Kidney (tissue), 14 donors: ENCODE data around the gene EYA4. TPM values are rescaled to one million over a fixed set of nuclear protein-coding genes. Genes with fewer than 3 reads are reported as not detected.

Source experiments
- DNase-seq, 5 donors: peaks; one replicate each; pipeline ENCODE4 v3.0.0-alpha.2; 2013 to 2020
- FAIRE-seq: peaks from 2 replicates; lab custom pipeline; 2012; peaks lifted over from hg19 to GRCh38; lab: Jason Lieb, UNC
- H3K27ac ChIP-seq, 2 donors: one replicate each; pipeline ENCODE4 v1.7.0; 2013; ENCODE audit warnings: low read depth in 2 of 2, low read length in 2 of 2, inconsistent platforms in 1 of 2
- H3K27me3 ChIP-seq: one replicate; pipeline ENCODE4 v1.7.1; 2013; ENCODE audit warnings: low read length, inconsistent platforms; ENCODE audit not compliant: control insufficient read depth, insufficient read depth
- H3K36me3 ChIP-seq, 3 donors: one replicate each; pipeline versions ENCODE4 v1.7.0 to v1.7.1; 2013; ENCODE audit warnings: low read length in 3 of 3, control low read depth in 1 of 3, inconsistent platforms in 1 of 3; ENCODE audit not compliant: insufficient read depth in 3 of 3, control insufficient read depth in 2 of 3
- H3K4me1 ChIP-seq, 3 donors: one replicate each; pipeline versions ENCODE4 v1.7.0 to v1.7.1; 2013; ENCODE audit warnings: low read length in 3 of 3, inconsistent platforms in 1 of 3, low read depth in 1 of 3; ENCODE audit not compliant: control insufficient read depth in 2 of 3, insufficient read depth in 2 of 3
- H3K4me3 ChIP-seq, 3 donors: one replicate each; pipeline versions ENCODE4 v1.7.0 to v1.8.1; 2013; ENCODE audit warnings: low read length in 3 of 3, control low read depth in 1 of 3, inconsistent platforms in 1 of 3
- H3K9ac ChIP-seq, 3 donors: one replicate each; pipeline versions ENCODE4 v1.7.0 to v1.7.1; 2013; ENCODE audit warnings: low read length in 3 of 3, control low read depth in 1 of 3, inconsistent platforms in 1 of 3
- H3K9me3 ChIP-seq, 3 donors: one replicate each; pipeline versions ENCODE4 v1.7.0 to v1.7.1; 2013; ENCODE audit warnings: low read length in 3 of 3, control low read depth in 1 of 3, inconsistent platforms in 1 of 3; ENCODE audit not compliant: control insufficient read depth in 2 of 3, insufficient read depth in 1 of 3
- CTCF ChIP-seq: IDR thresholded peaks from 3 replicates; pipeline ENCODE4 v1.5.1; 2012; ENCODE audit warnings: mild to moderate bottlenecking, moderate library complexity, borderline replicate concordance; ENCODE audit not compliant: insufficient read depth; ENCODE audit errors: extremely low read depth
- intact Hi-C: fragments of 100-400 bp; cut with DNase I; formaldehyde crosslinking; loops from one replicate; pipeline ENCODE4 v1.11.1; 2022
- polyA plus RNA-seq: library from polyadenylated mRNA; stranded (reverse); fragments of 350-450 nt; fragmentation: Illumina TruSeq; extraction: RNeasy Lipid Tissue Mini Kit (QIAGEN cat#74804); gene quantifications from one replicate; pipeline ENCODE4 v1.2.3, GENCODE V29; 2014; ENCODE audit warnings: low read depth, low replicate concordance; ENCODE audit not compliant: insufficient read depth
- total RNA-seq: library from RNA; stranded (reverse); fragmentation: NEBNext Ultra II Directional; extraction: Animal tissue kit (Norgen Biotek cat#: 25700); gene quantifications from one replicate; pipeline ENCODE4 v1.2.1, GENCODE V29; 2021
- donor health status: control.
- donor health status: control.
- donor health status: control.
- donor health status: control.
- donor health status: control.
- donor health status: DM: yes; HTN: yes; CAD: no.
- donor health status: Normal renal cell carcinoma (clear cell type).

Gene EYA4
- total and polyA plus RNA-seq, 2 donors from 2014 or later, result 0.99 to 5.0 TPM

- Histone ChIP-seq H3K4me1 (no peaks in the 10 kb centered on the region), H3K9ac (no peak overlapping the region), H3K27ac (no peak overlapping the region), H3K4me3 (no peak overlapping the region), H3K27me3 (no peaks in the 10 kb centered on the region), H3K9me3 (no peaks in the 10 kb centered on the region), H3K36me3 (no peaks in the 10 kb centered on the region)
- no peak for DNase-seq
- FAIRE-seq, result no peak
- no peak for TF ChIP-seq CTCF
- intact Hi-C loops, result no loop called here
Observed at GRCh38 chr6:133298335-133298734, 57.2 kb downstream of the EYA4 start.

- H3K9ac ChIP-seq, result no peak overlapping the region
- H3K9me3 ChIP-seq, result no peaks in the 10 kb centered on the region
- TF ChIP-seq CTCF, result no peak
- DNase-seq, result no peak
- intact Hi-C loops, result no loop called here
- H3K27ac ChIP-seq, result no peak overlapping the region
- H3K27me3 ChIP-seq, result no peaks in the 10 kb centered on the region
- no peak overlapping the region for H3K4me3 ChIP-seq
- no peaks in the 10 kb centered on the region for H3K36me3 ChIP-seq
- no peaks in the 10 kb centered on the region for H3K4me1 ChIP-seq
- no peak for FAIRE-seq
Observed at GRCh38 chr6:133298801-133299200, 57.6 kb downstream of the EYA4 start.

GRCh38 chr6:133300896-133301295 lies 59.7 kb downstream of the EYA4 start:
- Histone ChIP-seq H3K27me3 (no peaks in the 10 kb centered on the region), H3K9ac (no peak overlapping the region), H3K4me3 (no peak overlapping the region), H3K9me3 (no peaks in the 10 kb centered on the region), H3K36me3 (no peaks in the 10 kb centered on the region), H3K27ac (no peak overlapping the region), H3K4me1 (no peaks in the 10 kb centered on the region)
- intact Hi-C loops, result no loop called here
- TF ChIP-seq CTCF, result no peak
- FAIRE-seq (no peak), DNase-seq (no peak)

- DNase-seq (peak in 3 of 5 donors; percentile 28 to 52 (median 37)), FAIRE-seq (no peak)
- Histone ChIP-seq H3K27me3 (no peaks in the 10 kb centered on the region), H3K27ac (no peak overlapping the region), H3K4me3 (no peak overlapping the region), H3K36me3 (no peaks in the 10 kb centered on the region), H3K4me1 (no peaks in the 10 kb centered on the region), H3K9ac (no peak overlapping the region), H3K9me3 (no peaks in the 10 kb centered on the region)
- intact Hi-C loops, result no loop called here
- TF ChIP-seq CTCF, result no peak
Observed at GRCh38 chr6:133301835-133302234, 60.7 kb downstream of the EYA4 start.
